T47D (cell line): ENCODE data around the gene KRTAP5-3.

Experiments
- DNase-seq, 2 experiments: peaks; one replicate each; pipeline versions ENCODE4 v3.0.0 to v3.0.0-alpha.2; 2011 to 2012; ENCODE audit warnings: low read depth in 1 of 2, low spot score in 1 of 2
- JUND ChIP-seq: IDR thresholded peaks from 2 replicates; pipeline ENCODE4 v1.6.1; 2012; ENCODE audit warnings: low read depth
- in situ Hi-C: cut with HindIII; loops from 2 replicates; pipeline ENCODE4 v1.10.0; 2016; ENCODE audit warnings: low sequenced_read_pairs, low pct_unique_long_range_greater_than_20kb

The KRTAP5-3 gene

DNA sequence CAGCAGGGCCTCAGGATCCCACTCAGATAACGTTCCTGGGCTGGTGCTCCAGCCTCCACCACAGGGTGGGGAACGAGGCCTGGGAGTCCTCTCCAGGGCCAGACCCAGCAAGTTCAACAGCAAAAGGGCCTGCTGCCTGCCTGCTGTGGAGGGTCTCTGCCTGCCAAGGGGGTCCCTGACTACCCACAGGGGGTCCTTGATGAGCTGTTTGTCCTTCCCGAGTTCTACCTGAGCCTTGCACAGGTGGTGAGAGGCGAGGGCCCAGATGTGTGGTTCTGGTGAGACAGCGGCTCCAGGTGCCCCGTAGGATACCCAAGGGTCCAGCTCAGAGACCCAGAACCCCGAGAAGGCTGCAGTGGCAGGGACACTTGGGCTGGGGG lies 40.6 kb downstream of the KRTAP5-3 start:
- in situ Hi-C loops, result no loop called here
- no peak for DNase-seq
- TF ChIP-seq JUND, result no peak

GRCh38 chr11:1567052-1567720 lies 41.1 kb downstream of the KRTAP5-3 start:
- TF ChIP-seq JUND, result no peak
- in situ Hi-C loops, result no loop called here
- no peak for DNase-seq

GRCh38 chr11:1566381-1567051 lies 41.7 kb downstream of the KRTAP5-3 start:
- DNase-seq, result no peak
- TF ChIP-seq JUND, result no peak
- in situ Hi-C loops, result no loop called here

DNA sequence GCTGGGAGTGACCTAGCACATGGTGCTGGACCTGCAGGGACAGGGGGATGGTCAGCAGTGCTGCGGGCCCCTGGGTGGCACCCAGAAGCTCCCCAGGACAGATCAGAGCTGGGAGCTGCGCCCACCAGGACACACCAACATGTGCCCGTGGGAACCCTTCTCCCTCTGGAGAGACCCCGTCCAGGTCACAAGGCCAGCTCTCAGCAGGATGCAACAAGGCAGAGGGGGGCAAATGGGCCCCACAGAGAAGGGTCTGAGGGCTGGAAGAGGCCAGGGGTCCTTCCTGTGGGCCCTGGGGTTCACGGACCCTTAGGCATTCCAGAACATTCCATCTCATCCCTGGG lies 42.4 kb downstream of the KRTAP5-3 start:
- no peak for DNase-seq
- TF ChIP-seq JUND, result no peak
- in situ Hi-C loops, result no loop called here

GRCh38 chr11:1565173-1565903 lies 42.9 kb downstream of the KRTAP5-3 start:
- no peak for TF ChIP-seq JUND
- in situ Hi-C loops, result no loop called here
- no peak for DNase-seq

- in situ Hi-C loops, result no loop called here
- no peak for DNase-seq
- no peak for TF ChIP-seq JUND
Measured at GRCh38 chr11:1564535-1565172, 43.6 kb downstream of the KRTAP5-3 start.

GRCh38 chr11:1563697-1564534 lies 44.3 kb downstream of the KRTAP5-3 start:
- TF ChIP-seq JUND, result no peak
- in situ Hi-C loops, result no loop called here
- no peak for DNase-seq

DNA sequence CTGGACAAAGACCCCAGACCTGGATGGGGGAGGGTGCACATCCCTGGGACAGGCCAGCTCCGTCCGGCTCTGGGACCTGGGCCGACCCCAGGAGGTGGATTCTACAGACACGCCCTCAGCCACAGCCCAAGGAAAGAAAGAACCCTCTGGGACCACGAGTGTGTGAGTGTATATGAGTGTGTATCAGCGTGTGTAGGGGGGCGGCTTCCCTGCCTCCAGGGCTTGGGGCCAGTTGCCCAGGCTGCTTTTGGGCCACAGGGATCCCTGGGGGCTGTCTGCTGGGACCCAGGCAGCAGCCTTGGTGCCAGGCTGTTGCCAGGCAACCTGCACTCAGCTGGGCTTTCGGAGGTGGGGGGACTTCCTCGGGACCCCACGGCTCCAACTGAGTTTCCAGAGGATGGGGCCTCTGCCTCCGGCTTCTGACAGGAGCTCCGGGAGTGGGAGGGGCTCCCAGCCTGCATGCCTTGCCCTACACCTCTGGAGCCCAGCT lies 45.1 kb downstream of the KRTAP5-3 start:
- DNase-seq, result no peak
- in situ Hi-C loops, result no loop called here
- TF ChIP-seq JUND, result no peak

DNA sequence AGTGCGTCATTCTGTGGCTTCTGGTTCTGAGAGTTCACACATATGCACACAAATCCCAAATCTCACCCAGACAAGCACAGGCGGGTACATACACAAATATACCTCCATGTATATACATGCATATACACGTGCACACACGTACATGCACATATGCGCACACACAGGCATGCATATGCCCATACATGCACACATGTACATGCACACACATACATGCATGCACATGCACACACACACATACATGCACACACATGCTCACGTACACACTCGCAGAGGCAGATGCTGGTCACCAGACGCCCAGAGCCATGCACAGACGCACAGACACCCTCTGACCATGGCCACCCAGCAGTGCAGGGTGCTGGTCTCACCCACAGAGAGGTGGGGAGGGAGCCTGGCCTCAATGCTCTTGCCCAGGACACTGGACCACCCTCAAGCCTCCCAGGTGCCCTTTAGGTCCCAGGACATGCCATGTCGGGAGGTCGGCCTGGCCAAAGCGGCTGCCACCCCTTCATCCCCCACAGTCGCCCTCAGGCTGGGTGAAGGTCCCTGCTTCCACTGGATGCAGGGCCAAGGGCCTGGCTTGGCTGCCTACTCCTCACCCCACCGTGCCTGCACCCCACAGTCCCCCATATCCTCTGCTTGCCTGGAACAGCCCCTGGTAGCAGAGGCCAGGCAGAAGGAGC lies 45.7 kb downstream of the KRTAP5-3 start:
- in situ Hi-C loops, result no loop called here
- no peak for TF ChIP-seq JUND
- no peak for DNase-seq

DNA sequence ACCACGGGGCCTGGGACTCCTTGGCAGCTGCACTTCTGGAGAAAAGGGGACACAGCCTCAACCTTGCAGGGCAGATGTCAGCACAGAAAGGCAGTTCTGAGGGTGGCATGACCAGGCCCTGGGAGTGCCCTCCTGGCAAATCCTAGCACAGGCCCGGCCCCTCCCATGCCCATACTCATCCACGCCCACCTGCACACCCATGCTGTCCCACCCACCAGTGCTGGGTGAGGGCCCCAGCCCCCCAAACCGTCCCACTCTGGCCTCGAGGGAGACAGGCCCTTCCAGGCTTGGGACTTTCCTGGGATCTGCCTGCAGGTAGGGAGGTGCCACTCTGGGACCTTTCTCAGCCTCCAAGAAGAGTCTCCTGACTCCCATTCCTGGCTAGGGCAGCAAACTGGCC lies 46.3 kb downstream of the KRTAP5-3 start:
- no peak for TF ChIP-seq JUND
- DNase-seq, result no peak
- in situ Hi-C loops, result no loop called here

- in situ Hi-C loops, result no loop called here
- no peak for TF ChIP-seq JUND
- DNase-seq, result no peak
Measured at GRCh38 chr11:1561266-1561665, 47.0 kb downstream of the KRTAP5-3 start.
